GM19240 (cell line): ENCODE measurements around the gene SYDE2.
A peak's percentile ranks its signal among the peaks of the same experiment; 100 is the strongest.
"Not testable (repeated sequence)": the region's sequence is repeated elsewhere in the genome, so short reads cannot be mapped to it uniquely, and the experiment has no call there.

Source experiments
- DNase-seq: peaks from one replicate; pipeline ENCODE4 v3.0.0; 2011; ENCODE audit warnings: low spot score; ENCODE audit not compliant: insufficient read length

SYDE2 gene, protein sequence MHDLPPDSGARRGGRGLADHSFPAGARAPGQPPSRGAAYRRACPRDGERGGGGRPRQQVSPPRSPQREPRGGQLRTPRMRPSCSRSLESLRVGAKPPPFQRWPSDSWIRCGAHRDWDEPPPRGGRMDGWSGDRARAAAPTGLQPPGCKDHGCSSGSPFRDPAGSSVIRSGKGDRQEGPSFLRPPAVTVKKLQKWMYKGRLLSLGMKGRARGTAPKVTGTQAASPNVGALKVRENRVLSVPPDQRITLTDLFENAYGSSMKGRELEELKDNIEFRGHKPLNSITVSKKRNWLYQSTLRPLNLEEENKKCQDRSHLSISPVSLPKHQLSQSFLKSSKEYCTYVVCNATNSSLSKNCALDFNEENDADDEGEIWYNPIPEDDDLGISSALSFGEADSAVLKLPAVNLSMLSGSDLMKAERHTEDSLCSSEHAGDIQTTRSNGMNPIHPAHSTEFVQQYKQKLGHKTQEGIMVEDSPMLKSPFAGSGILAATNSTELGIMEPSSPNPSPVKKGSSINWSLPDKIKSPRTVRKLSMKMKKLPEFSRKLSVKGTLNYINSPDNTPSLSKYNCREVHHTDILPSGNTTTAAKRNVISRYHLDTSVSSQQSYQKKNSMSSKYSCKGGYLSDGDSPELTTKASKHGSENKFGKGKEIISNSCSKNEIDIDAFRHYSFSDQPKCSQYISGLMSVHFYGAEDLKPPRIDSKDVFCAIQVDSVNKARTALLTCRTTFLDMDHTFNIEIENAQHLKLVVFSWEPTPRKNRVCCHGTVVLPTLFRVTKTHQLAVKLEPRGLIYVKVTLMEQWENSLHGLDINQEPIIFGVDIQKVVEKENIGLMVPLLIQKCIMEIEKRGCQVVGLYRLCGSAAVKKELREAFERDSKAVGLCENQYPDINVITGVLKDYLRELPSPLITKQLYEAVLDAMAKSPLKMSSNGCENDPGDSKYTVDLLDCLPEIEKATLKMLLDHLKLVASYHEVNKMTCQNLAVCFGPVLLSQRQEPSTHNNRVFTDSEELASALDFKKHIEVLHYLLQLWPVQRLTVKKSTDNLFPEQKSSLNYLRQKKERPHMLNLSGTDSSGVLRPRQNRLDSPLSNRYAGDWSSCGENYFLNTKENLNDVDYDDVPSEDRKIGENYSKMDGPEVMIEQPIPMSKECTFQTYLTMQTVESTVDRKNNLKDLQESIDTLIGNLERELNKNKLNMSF

DNA sequence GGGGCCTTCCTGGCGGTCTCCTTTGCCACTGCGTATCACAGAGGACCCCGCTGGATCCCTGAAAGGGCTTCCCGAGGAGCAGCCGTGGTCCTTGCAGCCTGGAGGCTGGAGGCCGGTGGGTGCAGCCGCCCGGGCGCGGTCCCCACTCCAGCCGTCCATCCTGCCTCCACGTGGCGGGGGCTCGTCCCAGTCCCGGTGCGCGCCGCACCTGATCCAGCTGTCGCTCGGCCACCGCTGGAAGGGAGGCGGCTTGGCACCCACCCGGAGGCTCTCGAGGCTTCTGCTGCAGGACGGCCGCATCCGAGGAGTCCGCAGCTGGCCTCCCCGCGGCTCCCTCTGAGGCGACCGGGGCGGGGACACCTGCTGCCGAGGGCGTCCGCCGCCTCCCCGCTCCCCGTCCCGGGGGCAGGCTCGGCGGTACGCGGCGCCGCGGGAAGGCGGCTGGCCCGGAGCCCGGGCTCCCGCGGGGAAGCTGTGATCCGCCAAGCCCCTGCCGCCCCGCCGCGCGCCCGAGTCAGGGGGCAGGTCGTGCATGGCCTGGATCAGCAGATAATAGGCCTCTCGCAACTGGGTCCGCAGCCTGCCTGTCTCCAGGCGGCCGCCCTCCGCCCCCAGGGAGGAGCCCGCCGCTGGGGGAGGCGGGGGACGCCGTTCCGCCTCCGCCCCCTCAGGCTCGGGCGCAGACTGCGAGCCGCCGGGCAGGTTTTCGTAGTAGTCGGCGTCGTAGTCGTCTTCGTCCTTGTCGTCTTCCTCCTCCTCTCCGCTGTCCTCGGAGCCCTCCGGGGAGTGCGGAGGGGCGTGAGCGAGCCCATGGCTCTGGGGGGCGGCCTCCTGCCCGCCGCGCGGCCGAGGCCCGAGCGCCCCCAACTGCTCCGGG, at the start of gene SYDE2:
SYDE2 (minus strand) TSS at position 554 of the 877 bp plus-strand sequence; CDS start at position 534, 20 bp downstream.
- DNase-seq: peak; percentile 47

DNA sequence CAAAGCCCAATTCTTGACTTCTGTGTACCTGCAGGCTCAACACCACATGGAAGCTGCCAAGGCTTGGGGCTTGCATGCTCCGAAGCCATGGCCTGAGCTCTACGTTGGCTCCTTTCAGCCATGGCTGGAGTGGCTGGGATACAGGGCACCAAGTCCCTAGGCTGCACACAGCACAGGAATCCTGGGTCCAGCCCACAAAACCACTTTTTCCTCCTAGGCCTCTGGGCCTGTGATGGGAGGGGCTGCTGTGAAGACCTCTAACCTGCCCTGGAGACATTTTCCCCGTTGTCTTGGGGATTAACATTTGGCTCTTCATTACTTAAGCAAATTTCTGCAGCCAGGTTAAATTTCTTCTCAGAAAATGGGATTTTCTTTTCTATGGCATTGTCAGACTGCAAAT, 48.2 kb upstream of the SYDE2 start:
- DNase-seq: not testable (repeated sequence)

DNA sequence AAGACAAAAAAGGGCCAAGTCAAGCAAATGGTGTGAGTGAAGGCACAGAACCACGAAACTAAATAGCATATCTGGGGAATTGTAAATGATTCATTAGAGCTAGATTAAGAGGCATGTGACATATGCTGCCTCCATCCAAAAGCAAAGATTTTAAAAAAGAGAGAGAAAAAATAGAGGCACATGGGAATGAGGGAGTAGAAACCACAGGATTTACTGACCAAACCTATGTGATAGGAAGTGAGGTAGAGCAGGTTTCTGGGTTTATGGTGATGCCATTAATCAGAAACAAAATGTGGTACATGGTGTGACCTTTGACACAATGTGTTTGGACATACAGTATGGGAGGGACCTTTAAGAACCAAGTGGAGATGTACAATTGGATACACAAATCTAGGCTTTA, 45.1 kb upstream of the SYDE2 start:
- DNase-seq: no peak

DNA sequence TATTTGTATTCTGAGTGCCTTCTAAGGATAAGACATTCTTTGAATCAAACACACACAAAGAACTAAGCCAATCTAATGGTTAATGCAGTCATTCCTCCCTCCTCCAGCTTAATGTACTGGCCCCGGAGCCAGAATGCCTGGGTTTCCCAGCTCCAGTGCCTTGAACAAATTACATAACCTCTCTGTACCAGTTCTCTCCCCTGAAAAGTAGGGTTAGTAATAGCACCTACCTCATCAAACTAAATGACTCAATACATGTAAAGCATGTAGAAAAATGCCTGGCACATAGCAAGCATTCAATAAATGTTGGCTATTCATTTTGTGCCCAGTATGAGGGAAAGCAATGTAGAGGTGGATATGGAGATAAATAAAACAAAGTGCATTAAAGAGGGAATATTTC, 44.6 kb upstream of the SYDE2 start:
- no peak for DNase-seq

DNA sequence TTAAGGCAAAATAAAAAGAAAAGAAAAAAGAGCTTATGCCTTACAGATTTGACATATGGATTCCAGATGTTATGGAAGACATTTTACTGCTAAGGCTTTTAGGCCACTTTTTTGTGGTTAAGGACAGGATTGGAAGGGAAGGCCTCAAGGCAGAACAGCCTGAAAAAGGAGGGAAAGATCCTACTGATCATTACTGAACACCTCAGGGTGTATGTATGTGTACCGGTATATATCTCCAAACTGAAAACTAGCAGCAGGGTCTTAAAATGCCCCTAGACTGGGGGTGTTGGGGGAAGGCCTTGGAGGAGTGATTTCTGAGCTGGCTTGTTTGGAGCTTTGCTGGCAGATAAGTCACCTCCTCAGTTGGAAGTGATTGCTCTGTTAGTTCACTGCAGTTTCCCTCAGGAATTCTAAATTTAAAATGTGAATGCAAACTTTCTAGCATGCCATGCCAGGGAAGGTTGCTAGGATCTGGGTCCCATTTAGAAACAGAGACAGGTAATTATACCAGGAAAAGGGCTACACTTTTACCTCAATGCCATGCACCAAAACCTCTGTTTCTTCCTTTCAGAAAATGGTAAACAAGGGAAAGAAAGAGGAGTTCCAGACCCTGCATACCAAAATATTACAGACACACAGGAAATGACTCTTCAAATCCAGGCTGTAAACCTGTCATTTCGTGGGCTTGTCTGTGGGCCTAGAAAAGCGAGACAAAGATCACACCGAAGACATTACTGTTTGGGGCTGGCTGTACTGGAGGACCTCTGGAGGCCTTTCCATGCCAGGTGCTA, 43.6 kb upstream of the SYDE2 start:
- DNase-seq: no peak

DNA sequence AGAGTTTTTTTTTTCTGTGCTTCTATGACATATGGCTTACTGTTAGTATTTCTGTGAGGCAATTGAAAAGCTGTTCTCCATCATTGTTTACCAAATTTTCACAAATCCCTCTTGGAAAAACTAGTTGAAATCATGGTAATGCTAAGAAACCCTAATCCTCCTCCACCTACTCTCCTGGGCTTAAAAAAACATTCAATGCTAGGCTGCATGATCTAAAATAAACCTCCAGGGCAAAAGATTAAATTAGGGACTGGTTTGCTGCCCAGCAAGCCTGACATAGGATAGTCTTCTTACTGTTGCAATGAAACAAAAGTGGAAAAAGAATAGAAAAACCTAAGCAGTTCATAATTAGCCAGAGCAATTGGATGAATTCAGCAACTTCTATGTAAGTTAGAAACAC, 42.6 kb upstream of the SYDE2 start:
- DNase-seq: no peak

DNA sequence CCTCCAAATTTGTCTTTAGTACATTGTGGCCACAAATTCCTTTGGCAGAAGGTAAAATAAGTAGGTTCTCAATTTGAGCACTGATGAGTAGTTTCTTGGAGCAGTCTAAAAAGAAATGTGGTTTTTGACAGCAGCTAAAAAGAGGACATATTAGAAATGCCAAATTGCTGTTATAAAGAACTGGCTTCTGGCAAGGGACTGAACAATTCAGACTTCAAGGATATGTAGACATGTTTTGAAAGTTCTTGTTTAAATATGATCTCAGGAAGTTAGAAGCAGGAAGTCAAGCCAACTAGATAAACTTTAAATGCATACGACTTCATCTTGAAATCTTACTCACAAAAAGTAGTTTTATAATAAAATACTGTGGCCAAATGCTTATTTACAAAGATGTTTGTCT, 39.8 kb upstream of the SYDE2 start:
- no peak for DNase-seq

DNA sequence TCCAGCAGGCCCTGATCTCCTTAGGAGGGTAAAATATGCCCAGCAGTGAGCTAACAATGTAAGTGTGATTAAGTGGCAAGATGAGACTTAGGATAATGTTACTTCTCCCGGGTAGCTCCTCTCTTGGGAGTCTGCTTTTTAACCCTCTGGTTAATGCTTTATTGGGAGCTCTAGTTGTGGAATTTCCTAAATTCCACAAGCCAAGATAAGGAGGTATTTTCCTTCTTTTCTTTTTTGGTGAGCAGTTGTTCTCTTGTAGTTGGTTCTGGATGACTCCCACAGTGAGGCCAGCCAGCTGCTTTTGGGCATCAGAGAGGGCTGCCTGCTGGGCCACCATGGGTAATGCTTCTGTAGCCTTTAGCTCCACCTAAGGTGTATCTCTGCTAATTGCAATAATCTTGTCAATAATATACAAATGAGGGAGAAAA, 39.4 kb upstream of the SYDE2 start:
- DNase-seq: no peak

DNA sequence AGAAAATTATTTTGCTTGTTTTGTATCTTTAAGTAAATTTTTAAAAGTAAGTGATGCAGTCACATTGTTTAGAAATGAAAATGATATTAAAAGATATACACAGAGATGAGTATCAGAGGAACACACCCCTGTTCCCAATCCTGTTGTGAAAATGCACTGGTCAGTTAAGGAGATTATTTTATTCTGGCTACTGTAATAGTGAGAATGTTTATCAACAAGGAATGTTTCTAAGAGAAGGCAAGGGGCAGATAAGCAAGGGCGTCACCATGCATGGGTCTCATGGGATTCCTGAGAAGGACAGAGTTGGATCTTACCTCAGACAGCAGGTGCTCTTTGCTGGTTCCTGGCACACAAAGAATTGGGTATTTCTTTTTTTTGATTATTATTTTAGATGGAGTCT, 36.8 kb upstream of the SYDE2 start:
- DNase-seq: no peak

DNA sequence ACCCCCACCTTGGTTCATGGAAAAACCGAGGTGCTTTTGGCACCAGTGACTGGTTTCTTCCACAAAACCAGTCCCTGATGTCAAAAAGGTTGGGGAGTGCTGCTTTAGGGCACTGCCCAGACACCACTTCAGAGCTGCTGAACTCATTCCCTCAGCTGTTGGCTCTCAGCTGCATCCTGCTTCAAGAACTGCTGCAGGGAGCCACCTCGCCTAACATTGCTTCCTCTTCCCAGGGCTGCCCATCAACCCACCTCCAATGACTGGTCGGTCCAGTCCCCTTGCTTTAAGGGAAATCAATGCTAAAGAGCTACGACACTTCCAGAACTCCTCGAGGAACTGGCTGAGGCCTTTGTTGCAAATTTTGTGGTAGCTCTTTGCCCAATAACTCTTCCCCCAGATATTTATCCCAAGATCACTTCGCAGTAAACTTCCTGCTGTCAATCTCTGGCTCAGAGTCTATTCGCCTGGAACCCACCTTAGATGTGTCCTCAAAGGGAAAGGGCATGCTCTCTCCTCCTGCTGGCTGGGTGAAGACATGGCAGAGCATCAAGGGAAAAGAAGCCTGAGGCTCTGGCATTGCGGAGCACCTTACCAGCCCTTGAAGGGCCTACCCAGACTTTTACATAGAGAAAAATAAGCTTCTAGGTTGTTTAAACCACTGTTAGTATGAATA, 29.6 kb upstream of the SYDE2 start:
- no peak for DNase-seq

DNA sequence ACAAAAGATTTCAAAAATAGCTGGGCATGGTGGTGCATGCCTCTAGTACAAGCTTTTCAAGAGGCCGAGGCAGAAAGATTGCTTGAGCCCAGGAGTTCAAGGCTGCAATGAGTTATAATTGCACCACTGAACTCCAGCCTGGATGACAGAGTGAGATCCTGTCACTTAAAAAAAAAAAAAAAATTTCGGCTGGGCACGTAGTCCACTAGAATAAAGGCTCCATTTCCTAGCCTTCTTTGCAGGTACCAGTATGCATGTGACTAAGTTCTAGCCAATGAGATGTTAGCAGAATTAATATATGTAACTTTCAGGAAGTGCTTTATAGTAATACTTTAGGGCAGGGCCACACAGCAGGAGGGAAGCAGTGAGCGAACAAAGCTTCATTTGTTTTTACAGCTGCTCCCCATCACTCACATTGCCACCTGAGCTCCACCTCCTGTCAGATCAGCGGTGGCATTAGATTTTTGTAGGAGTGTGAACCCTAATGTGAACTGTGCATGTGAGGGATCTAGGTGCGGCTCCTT, 28.8 kb upstream of the SYDE2 start:
- DNase-seq: no peak

DNA sequence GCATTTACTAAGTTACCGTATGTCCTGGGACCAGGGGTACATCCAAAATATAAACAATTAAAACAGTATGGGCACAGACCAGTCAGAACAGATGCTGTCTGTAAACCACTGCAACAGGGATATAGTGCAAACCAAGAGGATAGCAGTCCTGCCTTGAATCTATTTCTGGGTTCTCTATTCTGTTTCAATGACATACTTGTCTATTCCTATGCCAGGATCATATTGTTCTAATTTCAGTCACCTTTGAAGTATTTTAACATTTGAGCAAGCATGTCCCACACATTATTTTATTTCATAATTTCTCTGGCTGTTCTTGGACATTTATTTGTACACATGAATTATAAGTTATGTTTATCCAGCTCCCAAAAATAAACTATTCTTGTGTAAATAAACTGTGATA, 28.2 kb upstream of the SYDE2 start:
- DNase-seq: no peak

DNA sequence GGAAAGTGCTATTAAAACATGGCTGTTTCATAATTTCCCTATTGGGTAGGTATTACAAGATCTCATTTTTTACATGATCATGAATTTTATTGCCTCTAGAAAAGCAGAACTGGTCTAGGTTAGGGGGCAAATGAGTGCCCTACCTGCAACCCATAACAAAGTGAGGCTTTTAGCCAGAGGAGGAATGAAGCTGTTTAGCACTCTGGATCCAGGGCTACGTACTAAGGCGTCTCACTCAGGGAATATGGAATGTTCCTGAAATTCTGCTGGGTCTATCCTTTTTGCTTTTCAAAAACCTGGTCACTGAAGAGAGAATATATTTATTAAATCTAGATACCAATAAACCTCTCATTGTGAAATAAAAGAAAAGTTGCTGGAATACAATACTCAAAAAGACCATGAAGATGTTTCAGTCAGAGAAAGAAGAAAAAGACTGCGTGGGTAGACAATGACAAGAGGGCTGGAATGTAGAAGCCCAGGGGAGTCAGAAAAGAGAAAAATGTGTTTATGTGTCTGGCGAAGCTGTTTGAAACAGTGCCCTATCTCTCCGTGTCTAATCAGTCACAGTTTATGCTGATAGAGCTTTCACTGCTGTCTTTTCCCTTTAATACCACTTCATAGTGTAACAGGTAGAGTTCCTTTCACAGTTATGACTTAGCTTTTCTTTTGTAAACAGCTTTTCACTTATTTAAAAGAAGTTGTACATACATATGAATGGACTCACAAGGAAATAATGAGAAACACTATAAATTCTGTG, 25.0 kb upstream of the SYDE2 start:
- no peak for DNase-seq

DNA sequence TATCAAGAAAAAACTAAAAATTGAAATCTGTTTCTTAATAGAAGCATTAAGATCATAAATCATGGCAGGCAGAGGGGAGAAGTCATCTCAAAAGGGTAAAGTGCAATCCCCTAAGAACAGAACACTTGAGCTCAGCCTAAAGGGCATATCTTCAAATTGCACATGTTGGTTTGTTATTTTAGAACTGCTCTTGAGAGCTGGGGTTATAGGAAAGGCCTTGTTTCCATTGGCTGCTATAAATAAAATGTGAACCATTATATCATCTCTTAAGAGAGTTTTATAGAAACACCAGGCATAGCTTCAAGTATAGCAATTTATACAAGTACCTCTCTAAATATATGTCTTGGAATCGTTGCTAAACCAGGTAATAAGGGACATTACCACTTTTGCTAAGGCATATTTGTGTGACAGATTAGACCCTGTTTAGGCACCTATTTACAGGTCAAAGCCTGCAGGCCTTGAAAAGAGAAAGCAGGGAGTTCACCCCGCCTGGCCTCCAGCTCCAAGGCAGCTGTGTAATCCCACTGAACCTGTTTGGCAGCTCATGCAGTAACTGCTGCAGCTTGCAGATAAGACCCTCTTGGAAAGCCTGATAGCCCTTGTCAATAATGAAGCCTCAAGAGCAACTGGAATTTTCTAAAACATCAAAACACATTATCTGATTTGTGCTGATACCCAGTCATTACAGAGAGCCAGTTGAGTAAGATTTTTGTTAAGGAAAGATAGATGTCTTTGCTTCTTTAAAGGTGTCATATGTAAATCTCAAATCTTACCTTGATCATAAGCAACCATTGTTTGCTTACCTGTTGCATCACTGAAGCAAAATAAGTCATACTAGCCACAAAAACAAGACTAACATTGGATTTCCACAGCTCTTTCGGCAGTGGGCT, 24.2 kb upstream of the SYDE2 start:
- DNase-seq: no peak

DNA sequence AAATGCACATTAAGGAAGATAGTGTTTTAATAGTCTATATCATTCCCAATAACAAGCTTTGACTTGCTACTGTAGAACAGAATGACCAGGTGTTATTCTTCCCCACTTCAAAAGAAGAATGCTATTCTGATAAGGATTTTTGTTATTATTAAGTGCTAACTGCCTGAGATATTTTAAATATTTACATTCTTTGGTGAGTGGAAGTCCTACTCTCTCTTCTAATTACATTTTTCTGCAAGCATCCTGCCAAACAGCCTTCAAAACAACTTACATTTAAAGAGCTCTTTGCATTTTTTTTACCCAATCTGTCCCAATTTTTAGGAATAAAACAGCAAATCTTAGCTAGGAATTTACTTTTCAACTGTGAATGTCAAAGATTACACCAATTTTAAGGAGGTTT, 23.5 kb upstream of the SYDE2 start:
- no peak for DNase-seq

DNA sequence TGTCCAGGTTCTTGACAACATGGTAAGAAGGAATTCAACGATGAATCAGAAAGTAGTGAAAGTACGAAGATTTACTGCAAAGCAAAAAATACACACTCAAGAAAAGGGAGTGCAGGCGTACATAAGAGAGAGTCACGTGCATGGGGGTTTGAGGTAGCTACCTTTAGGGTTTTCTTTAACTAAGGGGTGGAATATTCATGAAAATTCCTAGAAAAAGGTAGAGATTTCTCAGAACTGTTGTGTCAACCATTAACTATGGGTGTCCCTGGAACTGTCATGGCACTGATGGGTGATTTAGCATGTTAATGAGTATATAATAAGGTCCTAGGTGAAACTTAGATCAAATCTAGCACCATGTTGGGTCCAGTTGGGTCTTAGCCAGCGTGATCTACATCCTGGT, 22.5 kb upstream of the SYDE2 start:
- DNase-seq: no peak

DNA sequence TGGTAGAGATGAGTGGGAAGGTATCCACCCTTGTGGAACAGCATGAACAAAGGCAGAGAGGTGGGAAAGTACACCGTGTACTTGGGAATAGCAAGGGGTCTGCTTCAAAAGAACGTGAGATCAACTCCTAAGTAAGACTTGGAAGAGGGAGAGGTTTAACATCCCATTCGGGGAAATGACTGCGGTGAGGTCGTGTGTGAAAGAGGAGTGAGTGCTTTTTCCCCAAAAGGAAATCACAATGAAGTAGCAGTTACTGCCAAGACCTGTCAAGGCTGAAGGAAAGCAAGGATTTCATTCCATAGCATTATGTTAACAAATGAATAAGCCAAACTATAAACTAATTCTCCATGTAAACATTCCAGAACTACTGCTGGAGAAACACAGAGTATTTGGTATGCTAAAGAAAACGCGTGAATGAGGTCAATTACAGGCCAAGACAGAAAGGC, 20.0 kb upstream of the SYDE2 start:
- no peak for DNase-seq
